Endometrium (tissue), 2 donors: ENCODE measurements around the gene VPS51.
A peak's percentile ranks its signal among the peaks of the same experiment; 100 is the strongest.

Experiments used
- FAIRE-seq: peaks from 2 replicates; lab custom pipeline; 2012; peaks lifted over from hg19 to GRCh38; lab: Jason Lieb, UNC
- donor health status: control.
- donor health status: control.

Gene VPS51

DNA sequence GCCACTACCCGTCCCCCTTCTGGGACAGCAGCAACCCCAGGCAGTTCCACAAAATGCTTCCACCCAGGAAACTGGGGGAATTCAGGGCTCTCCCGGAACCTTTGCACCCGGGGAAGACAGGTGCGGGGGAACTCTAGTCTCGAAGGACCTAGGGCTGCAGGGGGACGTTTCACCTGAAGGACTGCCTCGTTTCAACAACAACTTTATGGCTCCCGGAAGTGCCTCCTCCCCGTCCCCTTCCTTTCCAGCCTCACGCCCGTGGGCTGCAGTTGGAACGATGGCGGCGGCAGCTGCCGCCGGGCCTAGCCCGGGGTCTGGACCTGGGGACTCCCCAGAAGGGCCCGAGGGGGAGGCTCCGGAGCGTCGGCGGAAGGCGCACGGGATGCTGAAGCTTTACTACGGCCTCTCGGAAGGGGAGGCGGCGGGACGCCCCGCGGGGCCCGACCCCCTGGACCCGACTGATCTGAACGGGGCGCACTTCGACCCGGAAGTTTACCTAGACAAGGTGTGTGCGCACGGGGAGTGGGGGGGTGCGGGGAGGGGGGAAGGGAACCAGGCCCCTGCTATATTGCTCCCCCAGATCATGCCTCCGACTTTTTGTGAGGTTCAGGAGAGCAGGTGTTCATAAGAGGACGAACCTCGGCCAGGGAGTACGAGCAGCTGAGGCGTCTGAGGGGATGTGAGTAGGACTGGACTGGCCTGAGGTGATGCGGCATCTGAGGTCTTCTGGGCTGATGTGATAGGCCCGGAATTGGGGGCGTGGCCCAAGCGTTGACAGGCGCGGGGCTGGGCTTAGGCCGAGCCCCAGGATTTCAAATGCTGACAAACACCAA is at the start of gene VPS51:
VPS51 (plus strand) TSS at position 241 of the 833 bp plus-strand sequence; CDS start at position 278, 37 bp downstream.
- FAIRE-seq: peak; percentile 23

DNA sequence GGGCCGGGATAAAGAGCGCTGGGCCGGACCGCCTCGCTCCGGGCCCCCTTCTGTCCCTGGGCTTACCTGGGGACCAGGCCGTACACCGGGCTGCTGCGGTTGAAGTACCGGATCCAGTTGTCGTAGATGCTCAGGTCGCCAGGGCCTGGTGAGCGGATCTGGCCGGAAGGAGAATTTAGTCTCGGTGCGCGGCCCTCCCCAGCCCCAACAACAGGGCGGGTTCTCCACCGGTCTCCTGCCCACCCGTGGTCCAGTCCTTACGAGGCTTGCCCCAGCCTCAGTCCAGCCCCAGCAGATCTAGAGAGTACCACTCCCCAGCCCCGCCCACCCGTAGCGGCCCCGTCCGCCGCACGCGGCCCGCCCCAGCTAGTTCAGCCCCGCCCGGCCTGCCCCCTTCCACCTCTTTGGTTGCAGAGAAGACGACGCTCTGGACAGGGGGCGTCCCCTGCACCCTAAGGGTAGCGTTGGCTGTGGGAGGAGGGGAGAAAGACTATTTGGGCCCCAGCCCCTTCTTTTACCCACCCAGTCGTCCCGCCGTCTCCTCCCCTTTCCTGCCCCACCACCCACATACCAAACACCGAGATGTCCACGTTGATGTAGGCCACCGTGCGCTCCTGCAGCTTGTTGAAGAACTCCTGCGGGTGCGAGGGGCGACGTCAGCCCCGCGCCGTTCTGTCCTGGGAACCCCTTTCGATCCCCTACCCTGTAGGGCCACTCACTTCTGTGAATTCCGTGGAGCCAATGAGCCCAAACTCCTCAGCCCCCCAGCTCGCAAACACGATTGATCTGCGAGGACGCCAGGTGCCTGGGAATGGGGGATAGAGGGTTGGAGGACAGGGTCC is 48.2 kb upstream of the VPS51 start:
- FAIRE-seq: no peak

DNA sequence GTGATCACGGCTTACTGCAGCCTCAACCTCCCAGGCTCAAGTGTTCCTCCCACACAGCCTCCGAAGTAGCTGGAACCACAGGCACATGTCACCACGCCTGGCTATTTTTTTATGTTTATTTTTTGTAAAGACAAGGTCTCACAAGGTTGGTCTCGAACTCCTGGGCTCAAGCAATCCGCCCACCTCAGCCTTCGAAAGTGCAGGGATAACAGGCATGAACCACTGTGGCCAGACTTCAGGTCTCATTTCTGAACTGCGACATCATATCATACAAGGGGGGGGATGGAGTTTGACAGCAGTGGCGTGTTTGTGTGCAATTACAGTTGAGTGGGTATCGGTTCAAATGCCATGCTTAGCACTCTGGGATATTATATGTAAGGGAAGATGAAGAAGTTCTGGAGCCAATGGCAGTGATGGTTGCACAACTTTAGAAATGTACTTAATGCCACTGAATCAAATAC is 44.6 kb upstream of the VPS51 start:
- no peak for FAIRE-seq

DNA sequence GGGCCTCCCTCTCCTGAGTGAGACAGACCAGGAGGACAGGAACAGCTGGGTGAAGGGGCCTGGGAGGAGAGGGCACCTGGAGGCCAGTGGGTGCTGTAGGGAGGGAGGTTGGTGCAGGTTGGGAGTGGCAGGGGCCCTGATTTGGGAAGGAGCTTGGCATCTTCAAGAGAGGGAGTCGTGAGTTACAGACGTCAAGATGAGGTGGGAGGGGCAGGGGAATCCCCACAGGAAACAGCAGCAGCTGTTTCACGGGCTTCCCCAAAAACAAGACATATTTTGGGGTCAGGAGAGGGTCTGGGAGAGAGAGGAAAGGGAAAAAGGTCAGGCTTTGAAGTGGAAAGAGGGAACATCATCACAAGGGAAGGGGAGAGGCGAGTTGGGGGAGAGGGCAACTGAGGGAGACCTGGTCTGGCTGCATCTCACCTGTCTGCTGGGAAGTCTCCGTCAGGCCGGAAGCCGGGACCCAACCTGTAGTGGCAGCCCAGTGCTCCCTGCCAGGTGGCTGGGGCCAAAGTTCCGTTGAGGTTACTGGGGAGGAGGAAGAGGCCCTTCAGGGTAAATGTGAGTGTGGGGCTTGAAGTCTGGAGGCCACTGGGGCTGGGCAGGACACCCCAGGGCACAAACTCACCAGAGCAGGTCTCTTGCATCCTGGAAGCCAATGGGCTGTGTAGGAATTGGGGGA is 42.0 kb upstream of the VPS51 start:
- FAIRE-seq: no peak

DNA sequence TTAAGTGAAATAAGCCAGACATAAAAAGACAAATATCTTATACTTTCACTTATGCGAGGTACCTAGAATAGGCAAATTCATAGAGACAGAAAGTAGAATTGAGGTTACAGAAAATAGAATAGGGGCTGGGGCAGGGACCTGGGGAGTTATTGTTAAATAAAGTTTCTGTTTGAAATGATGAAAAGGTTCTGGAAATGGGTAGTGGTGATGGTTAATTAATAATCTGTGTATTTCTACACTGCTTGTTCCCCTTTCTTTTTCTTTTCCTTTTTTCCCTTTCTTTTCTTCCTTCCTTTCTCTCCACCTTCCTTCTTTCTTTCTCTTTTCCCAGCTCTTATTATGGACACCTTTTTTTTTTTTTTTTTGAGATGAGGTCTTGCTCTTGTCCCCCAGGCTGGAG is 40.5 kb upstream of the VPS51 start:
- FAIRE-seq: no peak

DNA sequence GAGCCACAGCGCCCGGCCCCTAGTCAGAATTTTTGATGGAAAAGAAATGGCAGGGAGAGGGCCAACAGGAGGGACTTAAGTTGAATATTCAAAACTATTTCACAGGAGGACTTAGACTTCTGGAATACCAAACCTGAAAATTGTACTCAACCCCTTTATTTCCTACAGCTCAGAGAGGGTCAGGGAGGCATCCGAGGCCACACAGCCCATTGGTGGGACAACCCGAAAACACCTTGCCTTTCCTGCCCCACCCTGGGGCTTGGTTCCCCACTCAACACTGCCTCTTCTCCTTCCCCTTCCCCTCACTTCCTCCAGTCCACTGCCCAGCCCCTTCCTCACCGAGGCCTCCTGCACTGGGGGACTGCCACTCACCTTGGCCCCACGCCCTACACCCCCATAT is 39.0 kb upstream of the VPS51 start:
- FAIRE-seq: no peak

DNA sequence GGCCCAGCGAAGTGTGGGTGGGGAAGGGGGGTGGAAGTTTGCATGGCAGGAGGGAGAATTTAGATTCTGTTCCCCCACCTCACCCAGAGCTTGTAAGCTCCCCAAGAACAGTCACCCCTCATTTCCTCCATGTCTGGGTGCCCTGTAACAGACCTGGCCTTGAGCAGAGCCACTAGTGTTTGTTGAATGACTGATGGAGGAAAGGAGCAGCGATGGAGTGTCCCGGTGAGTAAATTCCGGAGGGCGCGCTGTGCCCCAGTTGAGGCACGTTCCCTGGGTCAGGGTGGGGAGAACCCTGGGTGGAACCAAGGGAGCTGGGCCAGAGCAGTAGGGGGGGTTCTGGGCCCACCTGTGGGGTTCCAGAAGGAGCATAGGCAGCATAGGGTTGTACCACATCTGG is 38.5 kb upstream of the VPS51 start:
- no peak for FAIRE-seq

DNA sequence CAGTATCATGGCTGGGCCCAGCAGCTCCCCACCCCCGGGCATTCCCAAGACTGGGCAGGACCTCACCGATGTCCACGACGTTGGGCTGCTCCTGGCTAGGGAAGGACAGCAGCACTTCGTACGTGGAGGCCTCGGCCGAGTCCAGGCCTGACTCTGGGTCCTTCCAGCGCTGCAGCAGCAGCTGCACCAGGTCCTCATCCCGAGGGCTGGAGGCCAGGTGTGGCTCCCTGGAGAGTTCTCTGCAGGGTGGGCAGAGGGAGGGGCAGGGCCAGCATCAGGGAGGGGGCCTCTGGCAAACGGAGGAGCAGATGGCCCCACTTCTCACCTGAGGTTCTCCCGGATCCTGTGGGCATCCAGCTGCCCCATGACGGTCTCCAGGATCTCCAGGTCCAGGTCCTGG is 38.0 kb upstream of the VPS51 start:
- no peak for FAIRE-seq

DNA sequence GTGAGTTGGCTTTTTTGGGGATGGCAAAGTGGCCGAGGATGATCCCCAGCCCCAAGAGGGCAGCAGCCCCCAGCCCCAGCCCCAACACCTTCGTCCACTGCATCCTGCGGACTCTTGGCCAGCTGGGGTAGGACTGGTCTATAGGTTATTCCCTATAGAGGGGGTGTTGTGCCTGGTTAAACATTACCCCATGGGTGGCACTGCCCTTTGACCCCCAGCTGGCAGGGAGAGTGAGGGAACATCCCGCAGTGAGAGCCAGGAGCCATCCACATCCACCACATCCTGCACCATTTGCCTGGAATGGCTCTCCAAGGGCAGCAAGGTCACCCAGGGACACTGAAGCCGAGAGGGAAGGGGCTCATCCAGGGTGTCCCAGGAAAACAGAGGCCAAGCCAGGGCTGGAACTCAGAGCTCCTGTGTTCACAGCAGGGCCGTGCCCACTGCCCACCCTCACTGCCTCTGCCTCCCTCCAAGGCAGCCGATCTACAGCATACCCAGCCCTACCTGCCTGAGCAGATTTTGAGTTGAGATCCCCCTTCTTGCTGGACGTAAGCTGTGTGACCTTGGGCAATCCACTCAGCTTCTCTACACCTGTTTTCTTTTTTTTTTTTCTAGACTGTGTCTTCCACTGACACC is 37.5 kb upstream of the VPS51 start, which contains the start of gene NAALADL1:
NAALADL1 (minus strand) TSS at position 135 of the 636 bp plus-strand sequence; CDS start at position 103, 32 bp downstream.
- no peak for FAIRE-seq

DNA sequence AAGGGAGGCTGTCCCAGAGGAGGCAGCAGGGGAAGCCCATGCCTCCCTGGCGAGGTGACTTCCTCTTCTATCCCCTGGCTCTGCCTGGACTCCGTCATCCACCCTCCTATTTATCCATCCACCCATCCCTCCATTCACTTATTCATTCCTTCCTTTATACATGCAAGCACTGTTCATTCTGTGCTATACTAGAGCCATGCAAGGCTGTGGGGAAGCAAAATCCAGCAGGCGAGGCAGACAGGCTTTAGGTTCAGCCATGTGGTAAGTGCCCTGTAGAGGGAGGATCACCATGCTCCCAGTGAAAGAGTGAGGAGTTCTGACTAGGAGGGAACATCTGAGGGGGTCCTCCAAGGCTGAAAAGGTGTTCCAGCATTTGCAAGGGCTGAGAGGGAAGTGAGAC is 36.5 kb upstream of the VPS51 start:
- FAIRE-seq: no peak

DNA sequence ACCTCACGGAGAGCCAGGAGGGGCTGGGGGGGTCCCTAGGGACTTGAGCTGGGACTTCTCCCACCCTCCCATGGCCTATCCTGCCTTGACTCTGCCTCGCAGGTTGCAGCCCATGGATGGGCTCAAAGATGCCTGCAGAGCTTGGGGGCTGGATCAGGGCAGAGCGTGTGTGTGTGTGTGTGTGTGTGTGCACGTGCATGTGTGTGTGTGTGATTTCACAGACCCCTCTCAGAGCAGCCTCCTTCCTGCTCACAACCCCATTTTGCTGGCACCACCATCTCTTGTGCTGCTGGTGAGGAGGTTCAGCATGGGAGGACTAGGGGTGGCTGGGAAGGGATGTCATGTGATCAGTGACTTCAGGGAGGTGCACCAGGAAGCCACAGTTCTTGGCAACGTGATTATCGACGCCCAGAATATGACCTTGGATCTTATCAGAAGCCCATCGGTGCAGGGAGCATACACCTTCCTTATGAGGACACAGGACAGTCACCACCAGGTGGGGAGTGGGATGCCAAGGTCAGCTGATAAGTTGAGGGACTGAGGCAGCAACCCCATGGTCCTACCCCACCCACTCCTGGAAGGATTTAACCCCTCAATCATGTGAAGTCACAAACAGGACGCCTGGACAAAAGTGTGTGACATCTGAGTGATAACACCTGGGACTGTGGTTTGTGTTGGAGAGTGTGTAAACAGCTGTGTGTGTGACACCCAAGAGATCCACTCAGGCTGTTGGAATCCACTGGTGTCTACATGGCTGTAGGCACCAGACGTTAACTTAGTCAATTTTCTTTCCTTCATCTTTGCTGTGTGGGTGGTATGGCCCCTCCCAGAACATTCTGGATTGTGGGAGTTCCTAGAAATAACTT is 35.8 kb upstream of the VPS51 start:
- FAIRE-seq: no peak

DNA sequence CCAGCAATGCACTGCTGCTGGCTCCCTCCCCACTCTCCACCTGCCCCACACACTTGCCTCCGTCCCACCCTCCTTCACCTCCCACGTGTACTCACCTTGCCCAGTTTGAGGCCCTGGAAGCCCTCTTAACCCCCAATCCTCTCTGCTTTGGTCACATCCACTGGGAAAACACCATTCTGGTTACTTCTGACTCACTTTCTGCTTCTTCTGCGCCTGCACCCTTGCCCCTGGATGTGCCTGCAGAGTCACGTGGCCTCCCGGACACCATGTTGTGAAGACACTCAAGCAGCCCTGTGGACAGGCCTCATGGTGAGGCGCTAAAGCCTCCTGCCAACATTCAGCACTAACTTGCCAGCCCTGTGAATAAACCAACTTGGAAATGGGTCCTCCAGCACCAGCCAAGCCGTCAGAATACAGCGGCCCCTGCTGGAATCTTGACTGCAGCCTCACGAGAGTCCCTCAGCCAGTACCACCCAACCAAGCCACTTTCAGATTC is 35.1 kb upstream of the VPS51 start:
- no peak for FAIRE-seq

DNA sequence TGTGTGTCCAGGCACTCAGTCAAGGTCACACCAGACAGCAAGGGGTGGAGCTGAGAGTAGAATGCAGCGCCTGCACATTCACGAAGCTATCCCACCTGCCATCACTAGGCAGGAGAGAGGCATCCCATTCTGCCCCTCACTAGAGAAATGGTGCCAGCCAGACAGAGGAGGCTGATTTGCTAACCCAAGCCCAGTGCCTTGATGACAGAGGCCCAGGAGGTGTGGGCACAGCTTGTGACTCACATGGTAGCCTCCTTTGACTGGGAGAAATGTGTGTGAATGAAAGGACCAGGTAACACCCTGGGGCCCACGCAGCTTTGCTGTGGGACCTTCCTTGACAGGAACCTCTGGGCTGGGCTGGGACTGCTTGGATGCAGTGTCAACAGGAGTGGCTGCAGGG is 32.5 kb upstream of the VPS51 start:
- no peak for FAIRE-seq

DNA sequence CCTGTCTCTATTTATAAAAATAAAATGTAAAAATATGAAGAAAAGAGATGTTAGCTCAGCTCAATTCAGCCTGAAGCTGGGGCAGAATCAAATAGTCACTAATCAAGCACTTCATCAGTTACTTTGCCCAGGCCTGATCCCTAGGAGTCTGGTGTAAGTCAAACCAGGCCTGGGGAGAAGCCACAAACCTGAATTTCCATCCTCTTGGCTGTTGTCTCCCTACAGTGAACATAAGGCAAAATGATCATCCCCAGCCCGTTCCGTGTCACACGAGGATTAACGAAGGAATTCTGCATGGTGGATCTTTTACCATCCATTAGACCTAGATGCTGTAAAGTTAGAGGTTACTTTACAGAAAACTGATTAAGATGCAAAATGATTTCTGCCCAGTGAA is 31.2 kb upstream of the VPS51 start:
- no peak for FAIRE-seq

DNA sequence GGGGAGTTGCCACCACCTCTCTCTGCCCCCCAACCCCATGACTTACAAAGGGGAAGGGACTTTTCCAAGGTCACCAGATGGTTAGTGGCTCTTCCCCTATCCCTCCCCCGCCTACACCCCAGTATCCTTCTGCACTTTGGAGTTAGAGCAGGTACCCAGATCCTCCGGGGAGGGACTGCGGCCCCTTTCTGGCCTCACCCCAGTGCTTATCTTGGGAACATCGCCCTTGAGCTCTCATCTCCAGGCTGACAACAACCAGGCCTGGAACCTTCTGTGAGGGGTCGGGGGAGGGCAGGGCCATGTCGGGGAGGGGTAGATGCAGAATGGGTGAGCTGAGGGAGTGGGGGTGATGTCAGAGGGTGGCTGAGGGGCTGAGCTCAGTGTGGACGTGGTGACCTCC is 30.2 kb upstream of the VPS51 start:
- no peak for FAIRE-seq

DNA sequence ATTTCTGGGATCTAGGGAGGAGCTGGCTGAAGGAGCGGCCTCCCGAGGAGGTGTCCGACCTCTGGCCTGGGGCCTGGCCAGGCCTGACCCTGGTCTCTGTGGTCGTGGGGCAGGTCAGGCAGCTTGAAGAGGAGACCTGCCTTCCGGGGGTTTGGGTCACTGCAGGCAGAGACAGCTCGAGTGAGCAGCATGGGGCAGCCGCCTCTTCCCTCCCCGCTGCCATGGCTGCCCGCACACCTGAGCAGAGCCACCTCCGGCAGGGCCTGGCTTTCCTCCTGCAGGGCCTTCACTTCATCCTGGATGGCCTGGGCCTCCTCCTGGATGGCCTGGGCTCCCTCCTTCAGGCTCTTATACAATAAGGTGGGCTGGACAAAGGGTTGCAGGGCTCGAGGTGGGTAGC is 29.7 kb upstream of the VPS51 start:
- no peak for FAIRE-seq

DNA sequence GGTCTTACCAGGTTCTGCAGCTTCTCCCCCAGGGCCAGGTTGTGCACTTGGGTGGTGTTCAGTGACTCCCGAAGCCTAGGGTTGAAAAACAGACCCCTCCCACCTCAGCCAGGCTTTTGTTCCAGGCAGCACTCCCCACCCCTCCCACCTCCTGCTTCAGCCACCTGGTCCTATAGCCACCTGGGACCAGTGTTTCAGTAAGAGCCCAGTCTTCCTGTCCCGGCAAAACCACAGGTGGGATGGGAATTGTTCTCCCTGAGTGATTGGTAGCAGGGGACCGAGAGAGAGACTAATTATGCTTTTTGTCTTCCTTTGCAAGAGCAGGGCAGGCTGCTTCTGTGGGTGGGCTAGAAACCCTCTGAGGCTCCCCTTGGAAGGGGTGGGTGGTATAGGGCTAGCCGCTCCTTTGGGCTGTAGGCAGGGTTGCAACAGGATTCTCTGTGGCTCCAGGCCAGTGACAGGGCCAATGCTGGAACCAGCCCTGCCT is 29.2 kb upstream of the VPS51 start:
- FAIRE-seq: no peak

DNA sequence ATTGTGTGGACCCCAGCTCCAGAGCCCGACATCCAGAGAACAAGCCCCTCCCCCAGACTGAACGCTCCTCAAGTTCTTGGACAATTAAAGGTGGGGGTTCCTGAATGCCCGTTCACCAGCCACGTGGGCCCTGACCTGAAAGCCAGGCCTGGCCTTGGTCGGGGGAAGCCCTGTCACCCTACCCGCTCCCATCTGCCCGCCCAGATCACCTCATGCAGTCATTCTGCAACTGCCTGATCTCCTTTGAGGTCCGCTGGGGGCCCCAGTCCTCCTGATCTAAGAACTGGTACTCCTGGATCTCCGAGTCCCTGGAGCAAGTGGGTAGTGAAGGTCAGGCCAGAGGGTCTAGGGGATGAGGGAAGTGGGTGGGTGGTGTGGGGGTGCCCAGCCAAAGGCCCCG is 28.6 kb upstream of the VPS51 start:
- no peak for FAIRE-seq

DNA sequence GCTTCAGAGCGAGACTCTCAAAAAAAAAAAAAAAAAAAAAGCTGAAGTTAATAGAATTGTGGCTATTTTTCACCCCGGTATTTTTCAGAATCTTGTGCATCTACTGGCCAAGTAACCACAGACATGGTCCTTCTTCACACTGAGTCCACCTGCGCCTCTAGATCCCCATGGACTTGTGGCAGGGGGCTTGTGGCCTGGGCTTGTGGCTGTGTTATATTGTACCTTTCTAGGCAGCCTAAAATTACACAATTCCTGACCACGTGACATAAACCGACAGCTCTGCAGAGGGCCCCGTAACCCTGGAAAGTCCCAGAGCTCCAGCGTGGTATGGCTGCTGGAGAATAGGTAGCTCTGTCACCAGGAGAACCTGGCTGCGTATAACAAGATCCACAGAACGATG is 26.8 kb upstream of the VPS51 start:
- FAIRE-seq: no peak

DNA sequence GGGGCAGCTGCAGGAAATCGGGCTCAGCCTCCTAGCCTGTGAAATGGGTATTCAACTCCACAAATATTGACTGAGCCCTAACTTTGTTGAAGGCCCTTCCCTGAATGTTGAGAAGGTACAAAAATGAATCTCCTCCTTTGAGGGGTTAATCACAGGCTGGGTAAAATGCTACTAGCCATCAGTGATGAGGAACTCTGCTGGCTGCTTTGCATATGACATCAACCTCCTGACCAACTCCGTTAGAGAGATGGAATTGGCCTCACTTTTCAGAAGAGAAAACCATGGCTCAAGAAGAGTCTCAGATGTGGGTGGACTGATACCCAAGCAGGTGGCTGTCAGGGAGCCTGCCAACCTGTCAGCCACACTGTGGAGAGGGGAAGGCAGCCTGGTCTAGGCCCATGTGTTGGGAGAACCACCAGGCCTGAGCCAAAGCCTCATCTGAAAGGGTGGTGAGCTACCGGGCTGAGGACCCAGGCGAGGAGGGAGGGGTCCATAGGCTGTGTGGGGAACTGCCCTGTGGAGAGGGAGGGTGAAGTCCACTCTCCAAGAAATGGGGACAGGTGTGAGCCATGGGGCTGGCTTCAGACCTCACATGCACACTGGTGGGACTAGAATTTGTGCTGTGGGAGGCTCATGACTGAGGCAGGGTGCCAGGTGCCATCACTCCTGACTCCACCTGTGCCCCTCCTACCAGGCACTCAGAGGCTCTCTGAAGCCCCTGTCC is 23.9 kb upstream of the VPS51 start:
- FAIRE-seq: no peak
